Lung (tissue), 12 donors: ENCODE measurements around the gene CSNK2A1. TPM values are rescaled to one million over a fixed set of nuclear protein-coding genes. Genes with fewer than 3 reads are reported as not detected.

ENCODE experiments used
- ATAC-seq: fragments of 200-7000 bp; cut with Tn5 transposase; one replicate; pipeline ENCODE4 v1.9.1; 2020; ENCODE audit warnings: moderate number of reproducible peaks; ENCODE audit not compliant: insufficient read depth, low FRiP score
- DNase-seq, 3 donors: peaks; one replicate each; pipeline ENCODE4 v3.0.0-alpha.2; 2013 to 2017
- H3K27ac ChIP-seq, 2 donors: one replicate each; pipeline ENCODE4 v1.5.1; 2013; ENCODE audit warnings: mild to moderate bottlenecking in 2 of 2, moderate library complexity in 2 of 2, control low read depth in 1 of 2, inconsistent platforms in 1 of 2, low read depth in 1 of 2, low read length in 1 of 2
- H3K27me3 ChIP-seq, 3 donors: one replicate each; pipeline ENCODE4 v1.5.1; 2013; ENCODE audit warnings: low read length in 2 of 3; ENCODE audit not compliant: control insufficient read depth in 3 of 3, insufficient read depth in 3 of 3
- H3K36me3 ChIP-seq, 4 donors: one replicate each; pipeline ENCODE4 v1.5.1; 2013; ENCODE audit warnings: low read length in 4 of 4, mild to moderate bottlenecking in 1 of 4, moderate library complexity in 1 of 4; ENCODE audit not compliant: control insufficient read depth in 4 of 4, insufficient read depth in 4 of 4
- H3K4me1 ChIP-seq, 5 donors: one replicate each; pipeline ENCODE4 v1.5.1; 2013; ENCODE audit warnings: low read length in 5 of 5, mild to moderate bottlenecking in 2 of 5, moderate library complexity in 1 of 5; ENCODE audit not compliant: control insufficient read depth in 5 of 5, insufficient read depth in 5 of 5
- H3K4me3 ChIP-seq: one replicate; pipeline ENCODE4 v1.5.1; 2013; ENCODE audit warnings: mild to moderate bottlenecking, control low read depth, moderate library complexity
- H3K9ac ChIP-seq, 2 donors: one replicate each; pipeline ENCODE4 v1.5.1; 2013; ENCODE audit warnings: low read length in 2 of 2, control low read depth in 1 of 2; ENCODE audit not compliant: insufficient read depth in 1 of 2
- H3K9me3 ChIP-seq, 4 donors: one replicate each; pipeline ENCODE4 v1.5.1; 2013; ENCODE audit warnings: low read length in 3 of 4, mild to moderate bottlenecking in 1 of 4, moderate library complexity in 1 of 4; ENCODE audit not compliant: control insufficient read depth in 4 of 4, insufficient read depth in 3 of 4
- CTCF ChIP-seq: IDR thresholded peaks from 2 replicates; pipeline ENCODE4 v1.5.1; 2012; ENCODE audit warnings: mild to moderate bottlenecking; ENCODE audit errors: control extremely low read depth, extremely low read depth
- WGBS, 2 donors: extraction: QIAGEN DNeasy Blood & Tissue Kit; methylation state at CpG; one replicate each; pipeline ENCODE4 v1.1.7; 2013; 5-methylcytosine and 5-hydroxymethylcytosine counted together
- polyA plus RNA-seq, 2 donors: library from polyadenylated mRNA; stranded (reverse); fragments of 200-250 nt; gene quantifications; one replicate each; pipeline ENCODE4 v1.2.1, GENCODE V29; 2013
- total RNA-seq, 2 donors: library from RNA; depleted of rRNA in 1 of 2; stranded (reverse); fragments of >200 nt in 1 of 2; gene quantifications; one replicate each; pipeline ENCODE4 v1.2.1, GENCODE V29; 2014 to 2021
- donor health status: control.
- donor health status: control.
- donor health status: Bipolar disorder and iron deficiency.
- donor health status: healthy.
- donor health status: DM: yes; HTN: yes; CAD: no.

The CSNK2A1 gene
- total and polyA plus RNA-seq, 4 donors = 20.5 to 186 (median 60.7) TPM

GRCh38 chr20:568673-569415 is 25.3 kb upstream of the CSNK2A1 start:
- Histone ChIP-seq H3K27ac (peak overlapping the region in 1 of 2 donors; percentile 50), H3K9me3 (no peaks in the 10 kb centered on the region), H3K4me1 (peaks cover 0 to 17% (median 9%) of the 10 kb centered on the region in 5 donors), H3K27me3 (peaks cover 0 to 9% (median 3%) of the 10 kb centered on the region in 3 donors), H3K9ac (no peak overlapping the region), H3K36me3 (no peaks in the 10 kb centered on the region), H3K4me3 (no peak overlapping the region)
- ATAC-seq (no peak), DNase-seq (no peak)
- TF ChIP-seq CTCF = no peak
- 59 to 63% methylated on average over 14 of the region's 14 CpGs for WGBS, 2 donors

GRCh38 chr20:568097-568652 is 24.6 kb upstream of the CSNK2A1 start:
- Histone ChIP-seq H3K27ac (peak overlapping the region in 1 of 2 donors; percentile 50), H3K9me3 (no peaks in the 10 kb centered on the region), H3K27me3 (peaks cover 0 to 9% (median 3%) of the 10 kb centered on the region in 3 donors), H3K36me3 (no peaks in the 10 kb centered on the region), H3K4me1 (peaks cover 0 to 17% (median 9%) of the 10 kb centered on the region in 5 donors), H3K4me3 (no peak overlapping the region), H3K9ac (no peak overlapping the region)
- no peak for TF ChIP-seq CTCF
- WGBS, 2 donors = 25 to 29% methylated on average over 20 of the region's 20 CpGs
- no peak for ATAC-seq
- DNase-seq = peak in 2 of 3 donors; percentile 7 to 49

- Histone ChIP-seq H3K36me3 (no peaks in the 10 kb centered on the region), H3K4me3 (no peak overlapping the region), H3K4me1 (peaks cover 0 to 5% (median 0%) of the 10 kb centered on the region in 5 donors), H3K27ac (no peak overlapping the region), H3K9ac (no peak overlapping the region), H3K27me3 (peaks cover 0 to 15% (median 8%) of the 10 kb centered on the region in 3 donors), H3K9me3 (no peaks in the 10 kb centered on the region)
- TF ChIP-seq CTCF = no peak
- ATAC-seq = no peak
- WGBS, 2 donors = 97 to 98% methylated on average over 3 of the region's 3 CpGs
- no peak for DNase-seq
Measured at GRCh38 chr20:564192-564591, 20.6 kb upstream of the CSNK2A1 start.
